ENCODE data around the gene KIF24. TPM values are rescaled to one million over a fixed set of nuclear protein-coding genes. Genes with fewer than 3 reads are reported as not detected.
A peak's percentile ranks its signal among the peaks of the same experiment; 100 is the strongest.
"Not testable (repeated sequence)": the region's sequence is repeated elsewhere in the genome, so short reads cannot be mapped to it uniquely, and the experiment has no call there.

Gene KIF24
- total RNA-seq, 4 donors from 2014 or later, result 0.59 to 1.9 (median 1.5) TPM

- Histone ChIP-seq H3K27me3 (no peaks in the 10 kb centered on the region), H3K4me1 (peaks cover 0 to 42% (median 8%) of the 10 kb centered on the region in 4 donors), H3K27ac (no peak overlapping the region), H3K36me3 (peaks cover 0 to 54% (median 5%) of the 10 kb centered on the region in 3 donors), H3K9me3 (no peaks in the 10 kb centered on the region), H3K4me3 (no peak overlapping the region)
- TF ChIP-seq POLR2A (IDR thresholded peaks at IDR 0.05), result no peak
- no peak for TF ChIP-seq EP300 (IDR thresholded peaks at IDR 0.05)
- TF ChIP-seq, protein P1, sequence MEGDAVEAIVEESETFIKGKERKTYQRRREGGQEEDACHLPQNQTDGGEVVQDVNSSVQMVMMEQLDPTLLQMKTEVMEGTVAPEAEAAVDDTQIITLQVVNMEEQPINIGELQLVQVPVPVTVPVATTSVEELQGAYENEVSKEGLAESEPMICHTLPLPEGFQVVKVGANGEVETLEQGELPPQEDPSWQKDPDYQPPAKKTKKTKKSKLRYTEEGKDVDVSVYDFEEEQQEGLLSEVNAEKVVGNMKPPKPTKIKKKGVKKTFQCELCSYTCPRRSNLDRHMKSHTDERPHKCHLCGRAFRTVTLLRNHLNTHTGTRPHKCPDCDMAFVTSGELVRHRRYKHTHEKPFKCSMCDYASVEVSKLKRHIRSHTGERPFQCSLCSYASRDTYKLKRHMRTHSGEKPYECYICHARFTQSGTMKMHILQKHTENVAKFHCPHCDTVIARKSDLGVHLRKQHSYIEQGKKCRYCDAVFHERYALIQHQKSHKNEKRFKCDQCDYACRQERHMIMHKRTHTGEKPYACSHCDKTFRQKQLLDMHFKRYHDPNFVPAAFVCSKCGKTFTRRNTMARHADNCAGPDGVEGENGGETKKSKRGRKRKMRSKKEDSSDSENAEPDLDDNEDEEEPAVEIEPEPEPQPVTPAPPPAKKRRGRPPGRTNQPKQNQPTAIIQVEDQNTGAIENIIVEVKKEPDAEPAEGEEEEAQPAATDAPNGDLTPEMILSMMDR (IDR thresholded peaks at IDR 0.05), result no peak
- 59 to 81% methylated on average over 2 of the region's 2 CpGs for WGBS, 2 donors
- DNase-seq (ENCODE audit: low spot score in 2 of 2), result no peak
Measured at GRCh38 chr9:34338665-34339385, 9.8 kb upstream of the KIF24 start.

DNA sequence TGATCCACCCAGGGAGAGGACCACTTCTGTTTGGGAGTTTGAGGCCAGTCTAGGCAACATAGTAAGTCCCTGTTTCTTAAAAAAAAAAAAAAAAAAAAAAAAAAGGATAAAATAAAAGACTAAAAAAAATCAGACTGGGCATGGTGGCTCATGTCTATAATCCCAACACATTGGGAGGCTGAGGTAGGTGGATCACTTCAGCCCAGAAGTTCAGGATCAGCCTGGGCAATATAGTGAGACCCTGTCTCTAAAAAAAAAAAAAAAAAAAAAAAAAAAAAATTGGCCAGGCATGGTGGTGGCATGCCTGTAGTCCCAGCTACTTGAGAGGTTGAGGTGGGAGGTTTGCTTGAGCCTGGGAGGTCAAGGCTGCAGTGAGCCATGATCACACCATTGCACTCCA lies 9.0 kb upstream of the KIF24 start:
- not testable (repeated sequence) for DNase-seq (ENCODE audit: low spot score in 2 of 2); H3K9me3 ChIP-seq; H3K27ac ChIP-seq; H3K4me3 ChIP-seq; H3K27me3 ChIP-seq
- Histone ChIP-seq H3K36me3 (peaks cover 0 to 46% (median 5%) of the 10 kb centered on the region in 3 donors), H3K4me1 (peaks cover 0 to 44% (median 8%) of the 10 kb centered on the region in 4 donors)

GRCh38 chr9:34337403-34337802 lies 8.3 kb upstream of the KIF24 start:
- no peak overlapping the region for H3K4me3 ChIP-seq

DNA sequence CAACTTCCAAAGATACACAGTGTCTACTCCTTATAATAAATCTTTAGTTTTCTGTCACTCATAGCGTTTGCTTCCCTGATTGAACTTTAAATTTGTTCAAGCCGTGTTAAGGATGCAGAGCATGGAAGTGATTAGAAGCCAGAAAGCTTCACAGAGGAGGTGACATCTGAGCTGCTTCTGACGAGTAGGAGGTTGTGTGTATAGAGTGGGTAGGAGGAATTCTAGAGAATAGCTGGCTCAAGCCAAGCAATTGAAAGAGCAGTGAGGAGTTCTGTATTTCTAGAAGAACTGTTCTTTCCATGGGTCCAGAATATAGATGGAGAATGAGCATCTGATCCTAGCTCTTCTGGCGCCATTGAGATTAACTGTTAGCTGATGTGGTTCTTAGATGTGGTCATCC lies 6.3 kb upstream of the KIF24 start:
- 59 to 63% methylated on average over 4 of the region's 4 CpGs for WGBS, 2 donors
- TF ChIP-seq, protein P1 (IDR thresholded peaks at IDR 0.05), result no peak
- TF ChIP-seq EP300 (IDR thresholded peaks at IDR 0.05), result no peak
- no peak for TF ChIP-seq POLR2A (IDR thresholded peaks at IDR 0.05)
- Histone ChIP-seq H3K4me1 (peaks cover 0 to 53% (median 14%) of the 10 kb centered on the region in 4 donors), H3K9me3 (no peaks in the 10 kb centered on the region), H3K27ac (peak overlapping the region in 1 of 4 donors; percentile 79), H3K36me3 (peaks cover 0 to 19% (median 3%) of the 10 kb centered on the region in 3 donors), H3K27me3 (no peaks in the 10 kb centered on the region), H3K4me3 (no peak overlapping the region)
- DNase-seq (ENCODE audit: low spot score in 2 of 2), result no peak

More at GRCh38 chr9:34337403-34337802, 8.3 kb upstream of the KIF24 start:
- no peak for DNase-seq (ENCODE audit: low spot score in 2 of 2)
- peaks cover 0 to 40% (median 5%) of the 10 kb centered on the region in 3 donors for H3K36me3 ChIP-seq
- WGBS, 2 donors, result 92 to 100% methylated on average over 2 of the region's 2 CpGs
- peaks cover 0 to 48% (median 8%) of the 10 kb centered on the region in 4 donors for H3K4me1 ChIP-seq
- H3K27me3 ChIP-seq, result no peaks in the 10 kb centered on the region
- no peaks in the 10 kb centered on the region for H3K9me3 ChIP-seq
- H3K27ac ChIP-seq, result no peak overlapping the region
- TF ChIP-seq EP300 (IDR thresholded peaks at IDR 0.05), result no peak
- TF ChIP-seq POLR2A (IDR thresholded peaks at IDR 0.05), result no peak
- TF ChIP-seq, protein P1 (IDR thresholded peaks at IDR 0.05), result no peak

DNA sequence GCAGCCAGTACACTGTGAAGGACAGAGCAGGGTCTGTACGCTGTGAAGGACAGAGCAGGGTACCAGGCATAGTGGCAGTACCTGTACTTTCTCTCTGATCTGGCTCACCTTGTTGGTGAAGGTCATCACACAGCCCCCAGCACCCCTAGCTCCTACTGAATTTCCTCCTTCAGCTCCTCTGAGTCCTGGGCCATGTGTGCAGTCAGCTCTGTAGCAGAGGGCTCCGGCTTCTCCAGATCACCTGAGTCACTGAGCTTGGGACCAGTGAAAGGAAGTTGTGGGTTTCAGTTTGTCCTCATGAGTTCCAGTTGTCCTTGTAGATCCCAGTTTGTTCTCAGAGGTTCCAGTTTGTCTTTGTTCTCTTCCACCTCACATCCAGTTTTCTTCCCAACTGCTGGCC lies 5.8 kb upstream of the KIF24 start:
- Histone ChIP-seq H3K9me3 (no peaks in the 10 kb centered on the region), H3K4me1 (peaks cover 0 to 58% (median 17%) of the 10 kb centered on the region in 4 donors), H3K27ac (peak overlapping the region in 2 of 4 donors; percentile 58 to 79), H3K27me3 (no peaks in the 10 kb centered on the region), H3K36me3 (peaks cover 0 to 15% (median 0%) of the 10 kb centered on the region in 3 donors), H3K4me3 (peak overlapping the region in 1 of 4 donors; percentile 15)
- TF ChIP-seq EP300 (IDR thresholded peaks at IDR 0.05), result no peak
- TF ChIP-seq, protein P1 (IDR thresholded peaks at IDR 0.05), result no peak
- no peak for TF ChIP-seq POLR2A (IDR thresholded peaks at IDR 0.05)
- WGBS, 2 donors, result 38 to 56% methylated on average over 2 of the region's 2 CpGs
- DNase-seq (ENCODE audit: low spot score in 2 of 2), result no peak
